GM21526 (cell line): ENCODE data around the gene LASP1.

Experiments
- ATAC-seq: cut with Tn5 transposase; IDR thresholded peaks from one replicate; pipeline ENCODE4 v1.9.1; 2021; ENCODE audit warnings: moderate library complexity; ENCODE audit not compliant: unreplicated experiment, low FRiP score

LASP1 gene

GRCh38 chr17:38885728-38886642 is 16.1 kb downstream of the LASP1 start:
- ATAC-seq: no peak

GRCh38 chr17:38886643-38887010 is 16.8 kb downstream of the LASP1 start:
- no peak for ATAC-seq

GRCh38 chr17:38888842-38889241 is 19.0 kb downstream of the LASP1 start:
- no peak for ATAC-seq

- ATAC-seq: no peak
Measured at GRCh38 chr17:38889745-38890409, 20.0 kb downstream of the LASP1 start.

GRCh38 chr17:38890410-38890746 is 20.5 kb downstream of the LASP1 start:
- ATAC-seq: no peak

GRCh38 chr17:38891441-38891840 is 21.6 kb downstream of the LASP1 start:
- ATAC-seq: no peak

GRCh38 chr17:38892083-38892482 is 22.2 kb downstream of the LASP1 start:
- ATAC-seq: no peak

- ATAC-seq: no peak
Measured at GRCh38 chr17:38892620-38893019, 22.8 kb downstream of the LASP1 start.

GRCh38 chr17:38893113-38893512 is 23.3 kb downstream of the LASP1 start:
- no peak for ATAC-seq

- no peak for ATAC-seq
Measured at GRCh38 chr17:38893607-38894006, 23.7 kb downstream of the LASP1 start.

GRCh38 chr17:38894276-38894675 is 24.4 kb downstream of the LASP1 start:
- no peak for ATAC-seq

- no peak for ATAC-seq
Measured at GRCh38 chr17:38896346-38896954, 26.6 kb downstream of the LASP1 start.

- no peak for ATAC-seq
Measured at GRCh38 chr17:38897176-38897575, 27.3 kb downstream of the LASP1 start.

GRCh38 chr17:38897671-38898290 is 27.9 kb downstream of the LASP1 start:
- ATAC-seq: no peak

GRCh38 chr17:38898291-38898679 is 28.4 kb downstream of the LASP1 start:
- peak; percentile 21 for ATAC-seq

- ATAC-seq: peak; percentile 66
Measured at GRCh38 chr17:38898812-38899348, 29.0 kb downstream of the LASP1 start.

GRCh38 chr17:38899421-38899820 is 29.6 kb downstream of the LASP1 start:
- no peak for ATAC-seq

GRCh38 chr17:38900978-38901656 is 31.3 kb downstream of the LASP1 start:
- no peak for ATAC-seq

GRCh38 chr17:38903404-38903803 is 33.5 kb downstream of the LASP1 start:
- ATAC-seq: no peak

GRCh38 chr17:38904892-38905291 is 35.0 kb downstream of the LASP1 start:
- ATAC-seq: no peak
